ENCODE measurements around the gene ASGR1.
A peak's percentile ranks its signal among the peaks of the same experiment; 100 is the strongest.

The ASGR1 gene

GRCh38 chr17:7215652-7216180, 36.5 kb upstream of the ASGR1 start:
- no peak for DNase-seq

- no peak for DNase-seq
These were observed 36.0 kb upstream of the ASGR1 start for GRCh38 chr17:7215136-7215638.

- peak; percentile 99 for DNase-seq
These were observed 35.3 kb upstream of the ASGR1 start for GRCh38 chr17:7214300-7215135.

GRCh38 chr17:7213895-7214299, 34.7 kb upstream of the ASGR1 start:
- DNase-seq, result peak; percentile 99

GRCh38 chr17:7211491-7212273, 32.5 kb upstream of the ASGR1 start:
- no peak for DNase-seq

GRCh38 chr17:7208754-7209460, 29.7 kb upstream of the ASGR1 start:
- DNase-seq, result no peak

- no peak for DNase-seq
These were observed 28.9 kb upstream of the ASGR1 start for GRCh38 chr17:7208027-7208571.

GRCh38 chr17:7207120-7208001, 28.2 kb upstream of the ASGR1 start:
- no peak for DNase-seq

- DNase-seq, result no peak
These were observed 26.4 kb upstream of the ASGR1 start for GRCh38 chr17:7205561-7205960.

- peak; percentile 96 for DNase-seq
These were observed 25.8 kb upstream of the ASGR1 start for GRCh38 chr17:7204828-7205461.

GRCh38 chr17:7204336-7204735, 25.2 kb upstream of the ASGR1 start:
- DNase-seq, result peak; percentile 61

GRCh38 chr17:7203391-7203790, 24.2 kb upstream of the ASGR1 start:
- no peak for DNase-seq

- no peak for DNase-seq
These were observed 17.7 kb upstream of the ASGR1 start for GRCh38 chr17:7196651-7197401.

- no peak for DNase-seq
These were observed 16.8 kb upstream of the ASGR1 start for GRCh38 chr17:7195971-7196370.

GRCh38 chr17:7192271-7192937, 13.2 kb upstream of the ASGR1 start:
- peak; percentile 62 for DNase-seq

GRCh38 chr17:7191571-7192270, 12.6 kb upstream of the ASGR1 start:
- DNase-seq, result peak; percentile 82

GRCh38 chr17:7191069-7191468, 11.9 kb upstream of the ASGR1 start:
- no peak for DNase-seq

- no peak for DNase-seq
These were observed 11.2 kb upstream of the ASGR1 start for GRCh38 chr17:7190276-7190917.

- no peak for DNase-seq
These were observed 7.1 kb upstream of the ASGR1 start for GRCh38 chr17:7186241-7186640.
